Central memory CD8-positive, alpha-beta T cell (primary cell): ENCODE data around the gene EEFSEC.
A peak's percentile ranks its signal among the peaks of the same experiment; 100 is the strongest.

Experiments used
- ATAC-seq: fragments of 150-1000 bp; cut with Tn5 transposase; replicated peaks from 2 replicates; pipeline ENCODE4 v1.10.0; 2022; ENCODE audit warnings: mild to moderate bottlenecking, moderate FRiP score, moderate number of reproducible peaks; ENCODE audit not compliant: poor library complexity, severe bottlenecking; ENCODE audit errors: extremely low read depth
- DNase-seq, 2 donors: peaks; one replicate each; pipeline ENCODE4 v3.0.0; 2021; ENCODE audit warnings: low spot score in 2 of 2
- H3K27ac Mint-ChIP-seq: one replicate; pipeline ENCODE4 v1.8.0; 2022; ENCODE audit warnings: low read depth, mild to moderate bottlenecking, moderate library complexity, mixed read lengths
- H3K27me3 Mint-ChIP-seq: one replicate; pipeline ENCODE4 v1.8.0; 2022; ENCODE audit warnings: mixed read lengths
- H3K36me3 Mint-ChIP-seq: one replicate; pipeline ENCODE4 v1.8.0; 2022; ENCODE audit warnings: mild to moderate bottlenecking, moderate library complexity, mixed read lengths; ENCODE audit not compliant: insufficient read depth
- H3K4me1 Mint-ChIP-seq: one replicate; pipeline ENCODE4 v1.8.0; 2022; ENCODE audit warnings: mixed read lengths
- H3K4me3 Mint-ChIP-seq: one replicate; pipeline ENCODE4 v1.8.0; 2022; ENCODE audit warnings: mild to moderate bottlenecking, moderate library complexity, mixed read lengths
- H3K9me3 Mint-ChIP-seq: one replicate; pipeline ENCODE4 v1.8.0; 2022; ENCODE audit warnings: mixed read lengths

The EEFSEC gene

DNA sequence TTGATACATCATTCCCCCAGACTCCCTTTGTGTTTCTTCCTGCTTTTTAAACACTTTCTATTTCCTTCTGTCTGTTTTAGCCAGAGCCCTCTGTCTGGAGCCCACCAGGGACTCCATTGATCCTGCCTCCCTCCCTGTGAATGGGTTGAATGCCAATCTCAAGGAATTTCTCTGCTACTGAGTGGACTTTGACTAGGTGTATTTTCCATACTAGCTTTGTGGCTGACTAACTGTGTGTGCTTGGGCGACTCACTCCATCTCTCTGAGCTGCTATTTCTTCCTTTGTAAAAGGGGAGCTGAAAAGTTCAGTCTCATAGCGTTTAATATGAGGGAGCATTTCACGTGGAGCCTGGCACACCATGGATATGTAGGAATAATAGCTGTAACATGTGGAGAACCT lies 98.8 kb downstream of the EEFSEC start:
- H3K4me3 Mint-ChIP-seq, result no peak overlapping the region
- H3K27me3 Mint-ChIP-seq, result no peaks in the 10 kb centered on the region
- no peaks in the 10 kb centered on the region for H3K9me3 Mint-ChIP-seq
- peaks cover 8% of the 10 kb centered on the region for H3K36me3 Mint-ChIP-seq
- no peak for DNase-seq
- peaks cover 55% of the 10 kb centered on the region for H3K4me1 Mint-ChIP-seq
- no peak for ATAC-seq
- H3K27ac Mint-ChIP-seq, result peak overlapping the region; percentile 85

DNA sequence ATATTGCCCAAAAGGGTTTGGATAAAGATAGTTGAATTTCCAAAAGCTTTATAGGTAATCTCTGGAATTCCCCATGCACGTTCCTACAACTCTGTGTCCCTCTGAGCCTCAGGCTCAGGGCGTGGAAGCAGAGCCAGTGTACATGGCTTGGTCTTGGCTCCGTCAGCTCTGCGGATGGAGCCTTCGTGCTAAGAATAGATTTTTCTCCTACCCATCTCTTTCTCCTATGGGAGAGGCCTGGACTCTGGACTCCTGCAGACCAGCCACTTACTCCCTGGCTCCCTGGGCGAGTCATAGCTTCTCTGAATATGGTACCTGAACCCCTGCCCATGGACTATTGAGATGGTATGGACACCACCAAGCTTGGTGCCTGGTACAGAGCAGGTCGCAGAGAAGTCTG lies 99.9 kb downstream of the EEFSEC start:
- Mint-ChIP-seq H3K27ac (no peak overlapping the region), H3K36me3 (peaks cover 7% of the 10 kb centered on the region), H3K4me3 (no peak overlapping the region), H3K9me3 (no peaks in the 10 kb centered on the region), H3K4me1 (peaks cover 53% of the 10 kb centered on the region), H3K27me3 (no peaks in the 10 kb centered on the region)
- no peak for ATAC-seq
- no peak for DNase-seq

- Mint-ChIP-seq H3K9me3 (no peaks in the 10 kb centered on the region), H3K36me3 (peaks cover 7% of the 10 kb centered on the region), H3K27ac (peak overlapping the region; percentile 60), H3K4me3 (no peak overlapping the region), H3K4me1 (peaks cover 53% of the 10 kb centered on the region), H3K27me3 (no peaks in the 10 kb centered on the region)
- DNase-seq, result no peak
- ATAC-seq, result no peak
These were observed 100.8 kb downstream of the EEFSEC start for GRCh38 chr3:128254066-128254590.

- no peak for ATAC-seq
- H3K9me3 Mint-ChIP-seq, result no peaks in the 10 kb centered on the region
- peaks cover 4% of the 10 kb centered on the region for H3K36me3 Mint-ChIP-seq
- peak overlapping the region; percentile 60 for H3K27ac Mint-ChIP-seq
- H3K4me3 Mint-ChIP-seq, result no peak overlapping the region
- no peak for DNase-seq
- no peaks in the 10 kb centered on the region for H3K27me3 Mint-ChIP-seq
- peaks cover 46% of the 10 kb centered on the region for H3K4me1 Mint-ChIP-seq
These were observed 101.7 kb downstream of the EEFSEC start for GRCh38 chr3:128254967-128255366.

DNA sequence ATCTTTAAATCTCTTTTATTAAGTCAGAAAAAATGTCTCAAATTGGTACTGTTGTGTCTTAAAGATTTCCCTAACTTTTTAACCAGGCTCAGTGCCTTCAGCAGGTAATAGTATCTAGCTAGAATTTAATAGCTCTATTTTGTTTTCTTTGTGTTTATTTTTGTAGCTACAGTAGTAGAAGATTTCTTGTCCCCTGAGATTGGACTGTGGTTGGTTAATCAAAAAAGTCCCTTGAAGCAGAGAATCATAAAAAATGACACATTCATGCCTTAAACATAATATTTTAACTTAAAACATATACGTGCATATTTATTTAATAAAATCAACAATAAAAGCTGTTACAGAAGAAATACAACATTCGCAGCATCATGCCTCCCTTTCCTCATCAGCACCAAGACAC lies 102.8 kb downstream of the EEFSEC start:
- no peak for DNase-seq
- Mint-ChIP-seq H3K4me3 (no peak overlapping the region), H3K9me3 (no peaks in the 10 kb centered on the region), H3K36me3 (peaks cover 4% of the 10 kb centered on the region), H3K27me3 (no peaks in the 10 kb centered on the region), H3K27ac (no peak overlapping the region), H3K4me1 (peaks cover 34% of the 10 kb centered on the region)
- no peak for ATAC-seq

GRCh38 chr3:128257632-128258031 lies 104.4 kb downstream of the EEFSEC start:
- H3K27ac Mint-ChIP-seq, result no peak overlapping the region
- peaks cover 28% of the 10 kb centered on the region for H3K4me1 Mint-ChIP-seq
- H3K36me3 Mint-ChIP-seq, result peaks cover 2% of the 10 kb centered on the region
- H3K9me3 Mint-ChIP-seq, result no peaks in the 10 kb centered on the region
- ATAC-seq (no peak), DNase-seq (no peak)
- H3K4me3 Mint-ChIP-seq, result no peak overlapping the region
- no peaks in the 10 kb centered on the region for H3K27me3 Mint-ChIP-seq

- Mint-ChIP-seq H3K27me3 (no peaks in the 10 kb centered on the region), H3K27ac (no peak overlapping the region), H3K36me3 (peaks cover 8% of the 10 kb centered on the region), H3K4me1 (peaks cover 12% of the 10 kb centered on the region), H3K9me3 (no peaks in the 10 kb centered on the region), H3K4me3 (no peak overlapping the region)
- ATAC-seq (no peak), DNase-seq (no peak)
These were observed 107.0 kb downstream of the EEFSEC start for GRCh38 chr3:128260275-128260674.

DNA sequence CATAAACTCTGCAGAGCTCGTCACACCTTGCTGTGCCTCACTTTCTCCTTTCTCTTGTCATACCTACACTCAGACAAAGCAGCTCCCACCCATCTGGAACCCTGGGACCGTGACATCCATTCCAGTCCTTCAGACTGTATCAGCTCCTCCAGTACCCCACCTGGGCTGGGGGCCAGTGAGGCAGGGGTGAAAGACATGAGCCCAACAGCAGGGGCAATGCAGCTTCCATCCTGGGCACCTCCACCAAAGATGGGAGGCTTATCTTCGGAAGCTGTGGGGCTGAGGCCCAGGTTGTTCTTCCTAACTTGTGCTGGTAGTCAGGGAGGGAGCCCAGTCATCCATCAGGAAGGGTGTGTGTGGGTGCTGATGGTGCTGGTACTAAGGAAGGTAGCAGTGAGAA lies 109.2 kb downstream of the EEFSEC start:
- H3K27me3 Mint-ChIP-seq, result no peaks in the 10 kb centered on the region
- no peak overlapping the region for H3K4me3 Mint-ChIP-seq
- ATAC-seq, result no peak
- DNase-seq, result no peak
- peaks cover 10% of the 10 kb centered on the region for H3K36me3 Mint-ChIP-seq
- H3K4me1 Mint-ChIP-seq, result peaks cover under 1% of the 10 kb centered on the region
- no peak overlapping the region for H3K27ac Mint-ChIP-seq
- no peaks in the 10 kb centered on the region for H3K9me3 Mint-ChIP-seq

GRCh38 chr3:128263118-128263517 lies 109.8 kb downstream of the EEFSEC start:
- ATAC-seq, result no peak
- no peak for DNase-seq
- Mint-ChIP-seq H3K27ac (no peak overlapping the region), H3K36me3 (peaks cover 10% of the 10 kb centered on the region), H3K4me3 (no peak overlapping the region), H3K4me1 (no peaks in the 10 kb centered on the region), H3K9me3 (no peaks in the 10 kb centered on the region), H3K27me3 (no peaks in the 10 kb centered on the region)

DNA sequence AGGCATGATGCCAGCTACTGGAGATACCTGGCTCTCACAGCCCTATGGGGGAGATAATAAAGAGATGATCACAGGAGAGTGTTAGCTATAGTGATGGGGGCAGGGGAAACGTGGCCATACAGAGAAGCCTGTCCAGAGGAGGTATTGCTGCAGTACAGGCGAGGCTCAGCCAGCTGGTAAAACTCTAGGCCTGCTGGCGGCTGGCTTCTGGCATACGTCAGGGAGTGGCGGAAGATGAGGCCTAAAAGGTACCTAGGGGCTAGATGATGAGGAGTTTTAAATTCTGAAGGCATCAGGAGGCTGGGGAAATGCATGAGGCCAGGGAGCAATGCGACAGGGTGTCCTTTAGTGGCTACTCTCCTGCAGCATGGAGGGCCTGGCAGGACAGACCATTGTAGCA lies 110.7 kb downstream of the EEFSEC start:
- Mint-ChIP-seq H3K36me3 (peaks cover 14% of the 10 kb centered on the region), H3K27ac (no peak overlapping the region), H3K9me3 (no peaks in the 10 kb centered on the region), H3K4me3 (no peak overlapping the region), H3K27me3 (no peaks in the 10 kb centered on the region), H3K4me1 (no peaks in the 10 kb centered on the region)
- DNase-seq (no peak), ATAC-seq (no peak)

GRCh38 chr3:128266453-128266852 lies 113.2 kb downstream of the EEFSEC start:
- ATAC-seq, result no peak
- no peak overlapping the region for H3K27ac Mint-ChIP-seq

GRCh38 chr3:128267541-128267940 lies 114.3 kb downstream of the EEFSEC start:
- peaks cover 17% of the 10 kb centered on the region for H3K36me3 Mint-ChIP-seq
- H3K27ac Mint-ChIP-seq, result no peak overlapping the region
- no peaks in the 10 kb centered on the region for H3K9me3 Mint-ChIP-seq
- H3K4me1 Mint-ChIP-seq, result no peaks in the 10 kb centered on the region
- ATAC-seq (no peak), DNase-seq (no peak)
- no peaks in the 10 kb centered on the region for H3K27me3 Mint-ChIP-seq
- H3K4me3 Mint-ChIP-seq, result no peak overlapping the region

More at GRCh38 chr3:128266453-128266852, 113.2 kb downstream of the EEFSEC start:
- Mint-ChIP-seq H3K4me3 (no peak overlapping the region), H3K36me3 (peaks cover 17% of the 10 kb centered on the region), H3K4me1 (no peaks in the 10 kb centered on the region), H3K9me3 (no peaks in the 10 kb centered on the region), H3K27me3 (no peaks in the 10 kb centered on the region)
- DNase-seq, result no peak

- no peak overlapping the region for H3K27ac Mint-ChIP-seq
- ATAC-seq, result no peak
- H3K4me1 Mint-ChIP-seq, result no peaks in the 10 kb centered on the region
- no peaks in the 10 kb centered on the region for H3K27me3 Mint-ChIP-seq
- no peaks in the 10 kb centered on the region for H3K9me3 Mint-ChIP-seq
- peaks cover 17% of the 10 kb centered on the region for H3K36me3 Mint-ChIP-seq
- no peak overlapping the region for H3K4me3 Mint-ChIP-seq
- no peak for DNase-seq
These were observed 115.9 kb downstream of the EEFSEC start for GRCh38 chr3:128269006-128269775.
